Glomerular endothelial cell (primary cell): ENCODE measurements around the gene PRR5. TPM values are rescaled to one million over a fixed set of nuclear protein-coding genes. Genes with fewer than 3 reads are reported as not detected.
"Not testable (repeated sequence)": the region's sequence is repeated elsewhere in the genome, so short reads cannot be mapped to it uniquely, and the experiment has no call there.

Experiments used
- DNase-seq: peaks from one replicate; pipeline ENCODE4 v3.0.0-alpha.2; 2011; ENCODE audit warnings: low read depth, low spot score; ENCODE audit errors: extremely low read depth
- total RNA-seq: library from RNA; depleted of rRNA; stranded (reverse); fragments of >200 nt; gene quantifications from 2 replicates; pipeline ENCODE4 v1.2.3, GENCODE V29; 2015

Gene PRR5
- total RNA-seq, 1 donor from 2014 or later, result 25.4 TPM

- no peak for DNase-seq
These were observed 30.7 kb downstream of the PRR5 start for GRCh38 chr22:44732661-44733060.

GRCh38 chr22:44733426-44734106, 31.6 kb downstream of the PRR5 start:
- no peak for DNase-seq

GRCh38 chr22:44734278-44734677, 32.3 kb downstream of the PRR5 start:
- no peak for DNase-seq

- DNase-seq, result no peak
These were observed 33.0 kb downstream of the PRR5 start for GRCh38 chr22:44734801-44735517.

GRCh38 chr22:44735518-44736428, 33.8 kb downstream of the PRR5 start:
- DNase-seq, result no peak

GRCh38 chr22:44736581-44737405, 34.8 kb downstream of the PRR5 start:
- DNase-seq, result no peak

- DNase-seq, result no peak
These were observed 35.7 kb downstream of the PRR5 start for GRCh38 chr22:44737406-44738346.

- no peak for DNase-seq
These were observed 36.3 kb downstream of the PRR5 start for GRCh38 chr22:44738347-44738715.

- DNase-seq, result no peak
These were observed 37.0 kb downstream of the PRR5 start for GRCh38 chr22:44739024-44739423.

GRCh38 chr22:44739666-44740065, 37.7 kb downstream of the PRR5 start:
- not testable (repeated sequence) for DNase-seq

- no peak for DNase-seq
These were observed 38.3 kb downstream of the PRR5 start for GRCh38 chr22:44740307-44740706.

GRCh38 chr22:44741929-44742328, 39.9 kb downstream of the PRR5 start:
- DNase-seq, result no peak

GRCh38 chr22:44743247-44743646, 41.2 kb downstream of the PRR5 start:
- no peak for DNase-seq

- DNase-seq, result no peak
These were observed 41.8 kb downstream of the PRR5 start for GRCh38 chr22:44743804-44744211.

GRCh38 chr22:44745853-44746789, 44.1 kb downstream of the PRR5 start:
- DNase-seq, result no peak

- DNase-seq, result not testable (repeated sequence)
These were observed 45.8 kb downstream of the PRR5 start for GRCh38 chr22:44747784-44748127.

- no peak for DNase-seq
These were observed 46.5 kb downstream of the PRR5 start for GRCh38 chr22:44748524-44748923.

GRCh38 chr22:44750481-44750880, 48.5 kb downstream of the PRR5 start:
- DNase-seq, result no peak
